ENCODE measurements around the gene SCP2. TPM values are rescaled to one million over a fixed set of nuclear protein-coding genes. Genes with fewer than 3 reads are reported as not detected.

Gene SCP2
- polyA plus RNA-seq, 2 of the 4 experiments (the other 2 are of a cell fraction) = 79.0 to 124 TPM

- Histone ChIP-seq H3K4me3 (no peak overlapping the region), H3K27ac (no peak overlapping the region), H3K4me1 (no peaks in the 10 kb centered on the region), H3K9me3 (no peaks in the 10 kb centered on the region), H3K4me2 (no peak overlapping the region)
- ChIA-PET CTCF (interaction anchor here (1.1 to 1.8 kb wide), 2 partner anchors 12 to 19 kb away, joined by 4 read pairs; no protein-coding TSS in a partner anchor), POLR2A (no interaction called here)
- FAIRE-seq = no peak
- TF ChIP-seq CHD4 (IDR thresholded peaks at IDR 0.05; ENCODE audit: borderline replicate concordance) (no peak), NPAS2 (CRISPR knock-in tag; IDR thresholded peaks at IDR 0.05; ENCODE audit: borderline replicate concordance) (no peak), HOXA7 (CRISPR knock-in tag; IDR thresholded peaks at IDR 0.05) (no peak), HDAC2 (IDR thresholded peaks at IDR 0.05) (no peak), RARB (CRISPR knock-in tag; IDR thresholded peaks at IDR 0.05) (no peak)
- no peak for ATAC-seq
- WGBS (ENCODE audit: missing lambda C conversion rate) = 92% methylated on average over 13 of the region's 13 CpGs
- no peak for DNase-seq (ENCODE audit: low read depth in 1 of 2, low spot score in 1 of 2)
Observed at GRCh38 chr1:53066891-53067738, 140.0 kb downstream of the SCP2 start.

GRCh38 chr1:53067886-53068285 is 140.8 kb downstream of the SCP2 start:
- no peak for FAIRE-seq
- ChIA-PET CTCF (interaction anchor here (1.1 kb wide), 1 partner anchor 20 kb away, joined by 4 read pairs; no protein-coding TSS in a partner anchor), POLR2A (no interaction called here)
- no peak overlapping the region for H3K4me2 ChIP-seq
- no peak overlapping the region for H3K27ac ChIP-seq
- TF ChIP-seq EHMT2 (IDR thresholded peaks at IDR 0.05; ENCODE audit: low read depth) (no peak), CEBPB (IDR thresholded peaks at IDR 0.05) (no peak), KDM5A (IDR thresholded peaks at IDR 0.05) (no peak), TP53 (CRISPR knock-in tag; IDR thresholded peaks at IDR 0.05) (no peak), RAD21 (conservative IDR thresholded peaks at IDR 0.05 in 1 of 2, IDR thresholded peaks at IDR 0.05 in 1 of 2) (no peak), HOXB5 (CRISPR knock-in tag; IDR thresholded peaks at IDR 0.05) (no peak), TFCP2L1 (CRISPR knock-in tag; IDR thresholded peaks at IDR 0.05) (no peak), SMC3 (IDR thresholded peaks at IDR 0.05) (no peak), FOSL2 (IDR thresholded peaks at IDR 0.05) (no peak), FOSL2 (CRISPR knock-in tag; IDR thresholded peaks at IDR 0.05) (no peak), MAX (IDR thresholded peaks at IDR 0.05) (no peak), FOXS1 (CRISPR knock-in tag; IDR thresholded peaks at IDR 0.05) (no peak), ESRRA (IDR thresholded peaks at IDR 0.05; ENCODE audit: borderline replicate concordance, low read length) (no peak), PHF8 (IDR thresholded peaks at IDR 0.05; ENCODE audit: borderline replicate concordance, low read depth) (no peak), ZNF302 (CRISPR knock-in tag; IDR thresholded peaks at IDR 0.05) (no peak), HOXB13 (CRISPR knock-in tag; IDR thresholded peaks at IDR 0.05; ENCODE audit: low read depth) (no peak), CBX2 (IDR thresholded peaks at IDR 0.05; ENCODE audit: borderline replicate concordance, low read depth) (no peak), RFX5 (IDR thresholded peaks at IDR 0.05) (no peak)
- TF ChIP-seq, protein P1, sequence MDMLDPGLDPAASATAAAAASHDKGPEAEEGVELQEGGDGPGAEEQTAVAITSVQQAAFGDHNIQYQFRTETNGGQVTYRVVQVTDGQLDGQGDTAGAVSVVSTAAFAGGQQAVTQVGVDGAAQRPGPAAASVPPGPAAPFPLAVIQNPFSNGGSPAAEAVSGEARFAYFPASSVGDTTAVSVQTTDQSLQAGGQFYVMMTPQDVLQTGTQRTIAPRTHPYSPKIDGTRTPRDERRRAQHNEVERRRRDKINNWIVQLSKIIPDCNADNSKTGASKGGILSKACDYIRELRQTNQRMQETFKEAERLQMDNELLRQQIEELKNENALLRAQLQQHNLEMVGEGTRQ (IDR thresholded peaks at IDR 0.05) = no peak
- TF ChIP-seq, protein P2, sequence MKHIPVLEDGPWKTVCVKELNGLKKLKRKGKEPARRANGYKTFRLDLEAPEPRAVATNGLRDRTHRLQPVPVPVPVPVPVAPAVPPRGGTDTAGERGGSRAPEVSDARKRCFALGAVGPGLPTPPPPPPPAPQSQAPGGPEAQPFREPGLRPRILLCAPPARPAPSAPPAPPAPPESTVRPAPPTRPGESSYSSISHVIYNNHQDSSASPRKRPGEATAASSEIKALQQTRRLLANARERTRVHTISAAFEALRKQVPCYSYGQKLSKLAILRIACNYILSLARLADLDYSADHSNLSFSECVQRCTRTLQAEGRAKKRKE (CRISPR knock-in tag; IDR thresholded peaks at IDR 0.05; ENCODE audit: low read depth) = no peak
- TF ChIP-seq, protein P3, sequence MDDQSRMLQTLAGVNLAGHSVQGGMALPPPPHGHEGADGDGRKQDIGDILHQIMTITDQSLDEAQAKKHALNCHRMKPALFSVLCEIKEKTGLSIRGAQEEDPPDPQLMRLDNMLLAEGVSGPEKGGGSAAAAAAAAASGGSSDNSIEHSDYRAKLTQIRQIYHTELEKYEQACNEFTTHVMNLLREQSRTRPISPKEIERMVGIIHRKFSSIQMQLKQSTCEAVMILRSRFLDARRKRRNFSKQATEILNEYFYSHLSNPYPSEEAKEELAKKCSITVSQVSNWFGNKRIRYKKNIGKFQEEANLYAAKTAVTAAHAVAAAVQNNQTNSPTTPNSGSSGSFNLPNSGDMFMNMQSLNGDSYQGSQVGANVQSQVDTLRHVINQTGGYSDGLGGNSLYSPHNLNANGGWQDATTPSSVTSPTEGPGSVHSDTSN (IDR thresholded peaks at IDR 0.05) = no peak
- H3K4me3 ChIP-seq = no peak overlapping the region
- H3K4me1 ChIP-seq = no peaks in the 10 kb centered on the region
- no peak for DNase-seq (ENCODE audit: low read depth in 1 of 2, low spot score in 1 of 2)
- ATAC-seq = no peak
- no peaks in the 10 kb centered on the region for H3K9me3 ChIP-seq
- WGBS (ENCODE audit: missing lambda C conversion rate) = 81% methylated on average over 2 of the region's 2 CpGs
